Ectodermal cell (in vitro differentiated cells): ENCODE data around the gene ZNF77.
"Not testable (repeated sequence)": the region's sequence is repeated elsewhere in the genome, so short reads cannot be mapped to it uniquely, and the experiment has no call there.

Experiments
- H3K27ac ChIP-seq: 2 replicates; pipeline ENCODE4 v1.7.0; 2013; ENCODE audit warnings: mild to moderate bottlenecking, low read depth, low read length; ENCODE audit not compliant: insufficient read depth, poor library complexity, severe bottlenecking
- H3K27me3 ChIP-seq: 2 replicates; pipeline ENCODE4 v1.7.0; 2013; ENCODE audit warnings: mild to moderate bottlenecking, low read length; ENCODE audit not compliant: insufficient read depth, control insufficient read depth, poor library complexity, severe bottlenecking
- H3K36me3 ChIP-seq: one replicate; pipeline ENCODE4 v1.7.0; 2013; ENCODE audit warnings: low read length; ENCODE audit not compliant: control insufficient read depth, insufficient read depth
- H3K4me1 ChIP-seq: one replicate; pipeline ENCODE4 v1.7.0; 2013; ENCODE audit warnings: low read length; ENCODE audit not compliant: control insufficient read depth, insufficient read depth
- H3K4me3 ChIP-seq: 2 replicates; pipeline ENCODE4 v1.7.0; 2013; ENCODE audit warnings: low read depth, low read length, control low read depth; ENCODE audit not compliant: insufficient read depth
- H3K9me3 ChIP-seq: 2 replicates; pipeline ENCODE4 v1.7.0; 2013; ENCODE audit warnings: mild to moderate bottlenecking, low read length, moderate library complexity; ENCODE audit not compliant: control insufficient read depth
- WGBS, 2 experiments: methylation state at CpG; one replicate each; pipeline ENCODE4 v1.1.7; 2013; ENCODE audit warnings: missing lambda C conversion rate in 2 of 2; 5-methylcytosine and 5-hydroxymethylcytosine counted together

Gene ZNF77

DNA sequence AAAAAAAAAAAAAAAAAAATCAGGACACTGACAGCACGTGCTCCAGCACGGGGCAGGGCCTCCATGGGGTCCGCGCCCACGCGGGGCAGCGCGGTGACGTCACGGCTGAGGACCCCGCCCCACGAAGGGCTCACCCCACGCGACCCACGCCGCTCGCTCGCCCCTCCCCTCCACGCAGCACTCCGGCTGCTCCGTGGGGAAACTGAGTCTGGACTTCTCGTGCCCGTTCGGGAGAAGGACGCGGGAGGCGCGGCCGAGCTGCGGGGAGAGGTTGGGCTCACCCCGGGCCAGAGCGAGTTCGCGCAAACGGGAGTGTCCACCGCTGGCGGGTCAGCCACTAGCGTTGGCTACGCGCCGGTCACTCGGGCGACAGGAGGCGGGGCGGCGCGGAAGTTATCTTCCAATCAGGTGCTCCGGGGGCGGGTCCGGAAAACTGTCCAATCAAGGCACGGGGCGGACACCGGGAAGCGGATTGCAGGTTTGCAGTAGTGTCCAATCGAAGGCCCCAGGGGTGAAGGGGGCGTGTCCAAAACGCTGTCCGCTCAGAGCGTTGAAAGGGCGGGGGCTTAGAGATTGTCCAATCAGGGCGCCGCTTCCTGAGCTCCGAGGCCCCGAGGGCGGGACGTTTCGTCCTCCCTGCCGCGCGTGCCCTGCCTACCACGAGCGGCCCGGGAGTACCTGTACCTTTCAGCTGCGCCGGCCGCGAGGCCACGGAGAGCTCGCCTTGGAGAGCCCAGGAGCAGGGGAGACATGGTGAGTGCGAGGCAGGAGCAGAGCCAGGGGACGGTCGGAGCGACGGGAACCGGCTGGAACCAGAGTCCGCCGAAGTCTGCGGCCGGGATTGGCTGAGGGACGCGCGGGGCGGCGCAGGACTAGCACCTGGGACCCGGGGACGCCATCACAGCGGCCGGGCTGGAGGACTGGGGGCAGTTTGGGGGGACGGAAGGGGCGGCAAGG, 44.2 kb downstream of the ZNF77 start, which contains the start of gene ZNF57:
TSS of gene ZNF57 (plus strand) at position 633 of the 957 bp plus-strand sequence. CDS start at position 751, 118 bp downstream.
- Histone ChIP-seq H3K27ac (peak within 1 kb of the TSS; percentile 50), H3K36me3 (no peaks in the 10 kb centered on the region), H3K4me3 (peak within 1 kb of the TSS; percentile 83), H3K4me1 (no peaks in the 10 kb centered on the region), H3K27me3 (no peaks in the 10 kb centered on the region), H3K9me3 (no peaks in the 10 kb centered on the region)
- 1 to 2% methylated on average over 99 to 100 of the region's 100 CpGs for WGBS, 2 experiments

DNA sequence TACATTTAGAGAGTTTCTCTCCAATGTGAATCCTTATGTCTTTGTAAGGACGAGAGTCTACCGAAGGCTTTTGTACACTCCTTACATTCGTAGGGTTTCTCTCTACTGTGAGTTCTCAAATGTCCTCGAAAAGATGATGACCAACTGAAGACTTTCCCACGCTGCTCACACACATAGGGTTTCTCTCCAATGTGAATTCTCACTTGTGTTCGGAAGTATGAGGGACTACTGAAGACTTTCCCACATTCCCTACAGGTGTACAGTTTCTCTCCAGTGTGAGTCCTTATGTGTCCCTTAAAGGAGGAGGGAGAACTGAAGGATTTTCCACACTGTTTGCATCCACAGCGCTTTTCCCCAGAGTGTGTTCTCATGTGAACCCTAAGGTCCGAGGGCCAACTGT, 48.1 kb downstream of the ZNF77 start:
- no peaks in the 10 kb centered on the region for H3K27me3 ChIP-seq
- H3K9me3 ChIP-seq = no peaks in the 10 kb centered on the region
- no peaks in the 10 kb centered on the region for H3K36me3 ChIP-seq
- WGBS, 2 experiments = 68 to 75% methylated on average over 8 of the region's 8 CpGs
- no peaks in the 10 kb centered on the region for H3K4me1 ChIP-seq
- no peak overlapping the region for H3K4me3 ChIP-seq
- no peak overlapping the region for H3K27ac ChIP-seq

DNA sequence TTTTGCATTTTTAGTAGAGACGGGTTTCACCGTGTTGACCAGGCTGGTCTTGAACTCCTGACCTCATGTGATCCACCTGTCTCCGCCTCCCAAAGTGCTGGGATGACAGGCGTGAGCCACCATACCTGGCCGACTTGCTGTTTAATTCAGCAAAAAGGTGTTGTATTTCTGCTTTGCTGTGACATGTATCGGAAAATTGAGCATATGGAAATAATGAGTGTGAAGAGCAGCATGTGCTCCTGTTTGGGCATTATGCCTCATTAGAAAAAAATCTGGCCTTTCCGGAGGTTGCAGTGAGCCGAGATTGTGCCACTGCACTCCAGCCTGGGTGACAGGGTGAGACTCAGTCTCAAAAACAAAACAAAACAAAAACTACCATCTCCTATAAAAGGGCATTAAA, 54.2 kb downstream of the ZNF77 start:
- H3K4me3 ChIP-seq, H3K27me3 ChIP-seq, H3K36me3 ChIP-seq, H3K9me3 ChIP-seq, H3K27ac ChIP-seq, H3K4me1 ChIP-seq: not testable (repeated sequence)
- WGBS, 2 experiments = 90 to 91% methylated on average over 8 of the region's 8 CpGs

DNA sequence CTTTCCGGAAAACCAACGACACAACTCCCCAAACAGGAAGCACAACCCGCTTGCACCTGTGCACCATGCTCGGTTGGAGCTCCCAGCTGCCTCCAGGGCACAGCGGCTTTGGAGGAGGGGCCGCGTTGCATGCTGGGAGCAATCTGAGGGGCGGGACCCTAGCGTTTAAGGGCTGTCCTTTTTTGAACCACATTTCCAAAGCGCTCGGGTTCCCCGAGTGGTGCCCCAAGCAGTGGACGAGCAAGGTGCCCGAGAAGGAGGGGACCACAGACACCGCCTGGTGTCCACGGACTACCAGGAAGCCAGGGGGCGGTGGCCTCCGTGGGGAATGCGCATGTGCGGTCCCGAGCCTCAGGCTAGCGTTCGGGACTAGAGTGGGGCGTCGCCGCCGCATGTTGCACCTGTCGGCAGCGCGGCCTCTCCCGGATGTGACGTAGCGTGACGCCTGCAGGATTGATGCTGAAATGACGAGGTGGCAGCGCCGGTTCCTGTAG, 56.0 kb downstream of the ZNF77 start:
- H3K36me3 ChIP-seq = no peaks in the 10 kb centered on the region
- H3K27me3 ChIP-seq = no peaks in the 10 kb centered on the region
- no peaks in the 10 kb centered on the region for H3K9me3 ChIP-seq
- 87% methylated on average over 37 of the region's 37 CpGs for WGBS, 2 experiments
- no peak overlapping the region for H3K4me3 ChIP-seq
- no peaks in the 10 kb centered on the region for H3K4me1 ChIP-seq
- no peak overlapping the region for H3K27ac ChIP-seq

DNA sequence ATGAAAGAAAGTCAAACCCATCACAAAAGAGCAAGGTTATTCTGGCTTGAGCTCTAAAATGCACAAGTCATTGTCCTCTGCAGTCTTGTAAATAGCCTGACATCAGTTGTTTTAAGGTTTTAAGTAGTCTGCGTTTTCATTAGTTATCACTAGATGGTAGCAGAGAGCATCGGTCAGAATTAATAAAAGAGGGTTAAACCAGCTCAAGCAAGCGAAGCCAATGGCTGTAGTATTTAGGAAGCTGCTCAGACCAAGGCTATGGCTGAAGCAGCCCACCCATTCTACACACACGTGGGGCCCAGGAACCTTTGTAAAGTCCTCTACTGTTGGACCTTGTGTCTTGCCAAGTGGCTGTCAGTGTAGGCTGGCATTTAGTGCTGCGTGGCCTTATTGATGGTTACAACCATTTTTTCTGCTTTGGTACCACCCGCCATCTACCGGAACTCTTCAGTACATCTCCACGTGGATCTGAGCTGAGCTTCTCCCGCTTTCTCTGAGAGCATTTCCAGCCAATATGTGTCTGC, 57.3 kb downstream of the ZNF77 start:
- no peaks in the 10 kb centered on the region for H3K4me1 ChIP-seq
- 38 to 42% methylated on average over 9 of the region's 9 CpGs for WGBS, 2 experiments
- no peaks in the 10 kb centered on the region for H3K36me3 ChIP-seq
- no peak overlapping the region for H3K4me3 ChIP-seq
- H3K27me3 ChIP-seq = no peaks in the 10 kb centered on the region
- no peak overlapping the region for H3K27ac ChIP-seq
- no peaks in the 10 kb centered on the region for H3K9me3 ChIP-seq

DNA sequence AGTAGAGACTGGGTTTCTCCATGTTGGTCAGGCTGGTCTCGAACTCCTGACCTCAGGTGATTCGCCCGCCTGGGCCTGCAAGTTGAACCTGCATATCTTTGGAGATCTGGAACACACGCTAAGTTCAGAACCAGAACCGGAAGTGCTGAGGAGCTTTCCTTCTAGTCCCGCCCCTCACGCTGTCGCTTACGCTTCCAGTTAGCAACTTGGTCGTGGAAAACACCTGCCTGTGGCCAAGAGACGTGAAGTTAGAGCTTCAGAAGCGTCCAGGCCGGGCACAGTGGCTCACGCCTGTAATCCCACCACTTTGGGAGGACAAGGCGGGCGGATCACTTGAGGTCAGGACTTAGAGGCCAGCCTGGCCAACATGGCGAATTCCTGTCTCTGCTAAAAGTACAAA, 59.0 kb downstream of the ZNF77 start:
- H3K4me3 ChIP-seq = no peak overlapping the region
- H3K27ac ChIP-seq = no peak overlapping the region
- H3K36me3 ChIP-seq = no peaks in the 10 kb centered on the region
- WGBS, 2 experiments = 87 to 89% methylated on average over 17 of the region's 17 CpGs
- H3K4me1 ChIP-seq = no peaks in the 10 kb centered on the region
- H3K9me3 ChIP-seq = no peaks in the 10 kb centered on the region
- no peaks in the 10 kb centered on the region for H3K27me3 ChIP-seq

DNA sequence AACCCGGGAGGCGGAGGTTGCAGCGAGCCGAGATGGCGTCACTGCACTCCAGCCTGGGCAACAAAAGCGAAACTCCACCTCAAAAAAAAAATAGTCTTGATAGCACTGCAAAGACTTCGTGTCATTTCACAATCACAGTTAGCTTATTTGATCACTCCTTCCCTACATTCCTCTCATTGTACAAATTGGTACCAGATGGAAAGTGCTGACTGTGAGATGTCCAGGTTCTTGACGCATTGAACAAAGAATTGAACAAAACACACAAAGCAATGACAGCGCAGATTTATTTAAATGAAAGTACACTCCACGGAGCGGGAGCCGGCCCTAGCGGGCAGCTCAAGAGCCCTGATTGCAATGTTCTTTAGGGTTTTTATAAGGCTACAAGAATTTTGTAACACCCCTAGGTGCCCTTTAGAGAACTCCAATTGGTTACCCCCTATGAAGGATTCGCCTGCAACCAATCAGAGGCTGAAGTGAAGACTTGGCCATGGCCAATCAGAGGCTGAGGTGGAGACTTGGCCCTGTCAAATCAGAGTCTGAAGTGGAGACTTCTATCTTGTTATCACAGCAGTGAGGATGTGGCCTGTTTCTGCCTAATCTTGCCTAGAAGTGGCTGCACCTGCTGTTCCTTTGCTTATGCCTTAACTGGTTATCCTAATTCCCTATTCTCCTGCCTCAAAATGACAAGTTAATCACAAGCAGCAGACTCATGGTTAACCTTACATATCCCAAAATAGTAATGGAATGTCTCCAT, 60.9 kb downstream of the ZNF77 start:
- Histone ChIP-seq H3K4me1 (no peaks in the 10 kb centered on the region), H3K27ac (no peak overlapping the region), H3K27me3 (no peaks in the 10 kb centered on the region), H3K9me3 (peaks cover 6% of the 10 kb centered on the region), H3K4me3 (no peak overlapping the region), H3K36me3 (no peaks in the 10 kb centered on the region)
- WGBS, 2 experiments = 88 to 89% methylated on average over 14 of the region's 14 CpGs
